Measurements from ENCODE around the gene RAB11FIP2. TPM values are rescaled to one million over a fixed set of nuclear protein-coding genes. Genes with fewer than 3 reads are reported as not detected.

Gene RAB11FIP2
- total RNA-seq, 1 experiment from 2014 or later, result 18.5 TPM

- Histone ChIP-seq H3K4me3 (ENCODE audit: low read depth, low read length, poor library complexity, severe bottlenecking) (no peak overlapping the region), H3K27ac (ENCODE audit: low read depth, low read length, poor library complexity, severe bottlenecking) (no peak overlapping the region), H3K27me3 (replicated peaks; ENCODE audit: insufficient read depth, low read depth, low read length, poor library complexity) (no peaks in the 10 kb centered on the region), H3K4me1 (ENCODE audit: insufficient read depth, low read length, poor library complexity, severe bottlenecking) (no peaks in the 10 kb centered on the region), H3K9me3 (ENCODE audit: low read depth, low read length, poor library complexity, severe bottlenecking) (no peaks in the 10 kb centered on the region), H3K36me3 (ENCODE audit: insufficient read depth, low read length, poor library complexity, severe bottlenecking) (no peaks in the 10 kb centered on the region)
- ChIA-PET CTCF (no interaction called here), POLR2A (ENCODE audit: low non-redundant PET) (no interaction called here)
- intact Hi-C loops (cut with micrococcal nuclease; ENCODE audit: unreplicated experiment), result no loop called here
- BruUV-seq (replicated peaks), result no TSS peak
- no peak for TF ChIP-seq CTCF (conservative IDR thresholded peaks at IDR 0.05; ENCODE audit: low read depth, low read length)
- TF ChIP-seq EZH2 (IDR thresholded peaks at IDR 0.05; ENCODE audit: borderline replicate concordance, low read depth, low read length, poor library complexity, severe bottlenecking), result no peak
- no peak for DNase-seq (ENCODE audit: low spot score)
These were observed 18.1 kb downstream of the RAB11FIP2 start for GRCh38 chr10:118028619-118029018.

- Histone ChIP-seq H3K9me3 (ENCODE audit: low read depth, low read length, poor library complexity, severe bottlenecking) (no peaks in the 10 kb centered on the region), H3K36me3 (ENCODE audit: insufficient read depth, low read length, poor library complexity, severe bottlenecking) (no peaks in the 10 kb centered on the region), H3K27me3 (replicated peaks; ENCODE audit: insufficient read depth, low read depth, low read length, poor library complexity) (no peaks in the 10 kb centered on the region), H3K27ac (ENCODE audit: low read depth, low read length, poor library complexity, severe bottlenecking) (no peak overlapping the region), H3K4me1 (ENCODE audit: insufficient read depth, low read length, poor library complexity, severe bottlenecking) (no peaks in the 10 kb centered on the region), H3K4me3 (ENCODE audit: low read depth, low read length, poor library complexity, severe bottlenecking) (no peak overlapping the region)
- POLR2A ChIA-PET (ENCODE audit: low non-redundant PET), result no interaction called here
- no TSS peak for BruUV-seq (replicated peaks)
- intact Hi-C loops (cut with micrococcal nuclease; ENCODE audit: unreplicated experiment), result no loop called here
- CTCF ChIA-PET, result no interaction called here
- TF ChIP-seq EZH2 (IDR thresholded peaks at IDR 0.05; ENCODE audit: borderline replicate concordance, low read depth, low read length, poor library complexity, severe bottlenecking) (no peak), CTCF (conservative IDR thresholded peaks at IDR 0.05; ENCODE audit: low read depth, low read length) (no peak)
- no peak for DNase-seq (ENCODE audit: low spot score)
These were observed 19.3 kb downstream of the RAB11FIP2 start for GRCh38 chr10:118027397-118027796.

- no peaks in the 10 kb centered on the region for H3K4me1 ChIP-seq (ENCODE audit: insufficient read depth, low read length, poor library complexity, severe bottlenecking)
- no peaks in the 10 kb centered on the region for H3K9me3 ChIP-seq (ENCODE audit: low read depth, low read length, poor library complexity, severe bottlenecking)
- no peaks in the 10 kb centered on the region for H3K36me3 ChIP-seq (ENCODE audit: insufficient read depth, low read length, poor library complexity, severe bottlenecking)
- no peak for DNase-seq (ENCODE audit: low spot score)
- H3K27me3 ChIP-seq (replicated peaks; ENCODE audit: insufficient read depth, low read depth, low read length, poor library complexity), result no peaks in the 10 kb centered on the region
- intact Hi-C loops (cut with micrococcal nuclease; ENCODE audit: unreplicated experiment), result no loop called here
- POLR2A ChIA-PET (ENCODE audit: low non-redundant PET), result no interaction called here
- H3K4me3 ChIP-seq (ENCODE audit: low read depth, low read length, poor library complexity, severe bottlenecking), result no peak overlapping the region
- BruUV-seq (replicated peaks), result no TSS peak
- TF ChIP-seq EZH2 (IDR thresholded peaks at IDR 0.05; ENCODE audit: borderline replicate concordance, low read depth, low read length, poor library complexity, severe bottlenecking) (no peak), CTCF (conservative IDR thresholded peaks at IDR 0.05; ENCODE audit: low read depth, low read length) (no peak)
- CTCF ChIA-PET, result no interaction called here
- no peak overlapping the region for H3K27ac ChIP-seq (ENCODE audit: low read depth, low read length, poor library complexity, severe bottlenecking)
These were observed 19.8 kb downstream of the RAB11FIP2 start for GRCh38 chr10:118026936-118027335.

All from A673 (cell line).